ENCODE data around the gene SNAP47.

DNA sequence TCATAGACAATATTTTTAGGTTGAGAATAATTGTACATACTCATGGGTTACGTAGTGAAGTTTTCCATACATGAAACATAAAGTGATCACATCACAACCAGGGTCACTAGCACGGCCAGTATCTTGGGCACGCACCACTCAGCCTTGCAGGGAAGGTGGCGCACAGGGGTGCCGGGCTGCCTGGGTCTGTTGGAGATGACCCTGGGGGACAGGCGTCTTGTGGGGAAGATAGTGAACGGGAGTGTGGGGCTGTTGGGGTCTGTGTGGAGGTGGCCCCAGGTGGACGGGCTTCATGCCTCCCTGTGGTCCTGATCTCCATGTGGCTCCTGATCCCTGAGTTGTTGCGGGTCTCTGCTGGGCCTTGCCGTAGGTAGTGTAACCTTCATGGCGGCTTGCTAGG lies 41.9 kb downstream of the SNAP47 start:
- no peak for TF ChIP-seq POLR2A (IDR thresholded peaks at IDR 0.05)
- TF ChIP-seq CTCF (IDR thresholded peaks at IDR 0.05): no peak

Data from esophagus squamous epithelium (tissue), 4 donors.